GM18502 (cell line): ENCODE results near the gene PDIA3.
"Not testable (repeated sequence)": the region's sequence is repeated elsewhere in the genome, so short reads cannot be mapped to it uniquely, and the experiment has no call there.

Experiments used
- ATAC-seq: cut with Tn5 transposase; IDR thresholded peaks from one replicate; pipeline ENCODE4 v1.9.1; 2021; ENCODE audit warnings: mild to moderate bottlenecking; ENCODE audit not compliant: unreplicated experiment, poor library complexity

The PDIA3 gene

GRCh38 chr15:43746245-43746902 is at the start of gene PDIA3:
Gene PDIA3, plus strand, starts transcription at chr15:43746438. Its CDS starts 102 bp downstream, at chr15:43746540.
- ATAC-seq, result peak; percentile 81

- ATAC-seq, result no peak
Observed at GRCh38 chr15:43702174-43702573, 44.1 kb upstream of the PDIA3 start.

- ATAC-seq, result no peak
Observed at GRCh38 chr15:43702701-43703424, 43.4 kb upstream of the PDIA3 start.

- ATAC-seq, result not testable (repeated sequence)
Observed at GRCh38 chr15:43710431-43711131, 35.7 kb upstream of the PDIA3 start.

- no peak for ATAC-seq
Observed at GRCh38 chr15:43723151-43723550, 23.1 kb upstream of the PDIA3 start.

- not testable (repeated sequence) for ATAC-seq
Observed at GRCh38 chr15:43726306-43726705, 19.9 kb upstream of the PDIA3 start.

- not testable (repeated sequence) for ATAC-seq
Observed at GRCh38 chr15:43728053-43728725, 18.0 kb upstream of the PDIA3 start.

GRCh38 chr15:43735416-43735815 is 10.8 kb upstream of the PDIA3 start:
- peak; percentile 49 for ATAC-seq

- peak; percentile 17 for ATAC-seq
Observed at GRCh38 chr15:43746903-43747309, 668 bp downstream of the PDIA3 start.

GRCh38 chr15:43748376-43748775 is 2.1 kb downstream of the PDIA3 start:
- no peak for ATAC-seq

GRCh38 chr15:43749690-43750345 is 3.6 kb downstream of the PDIA3 start:
- ATAC-seq, result peak; percentile 48

- ATAC-seq, result no peak
Observed at GRCh38 chr15:43751885-43752284, 5.6 kb downstream of the PDIA3 start.

GRCh38 chr15:43762824-43763223 is 16.6 kb downstream of the PDIA3 start:
- no peak for ATAC-seq

- no peak for ATAC-seq
Observed at GRCh38 chr15:43763819-43764446, 17.7 kb downstream of the PDIA3 start.

- no peak for ATAC-seq
Observed at GRCh38 chr15:43769584-43770228, 23.5 kb downstream of the PDIA3 start.

GRCh38 chr15:43771816-43772215 is 25.6 kb downstream of the PDIA3 start:
- no peak for ATAC-seq

GRCh38 chr15:43772624-43773023 is 26.4 kb downstream of the PDIA3 start:
- ATAC-seq, result no peak

- no peak for ATAC-seq
Observed at GRCh38 chr15:43774062-43774461, 27.8 kb downstream of the PDIA3 start.

- ATAC-seq, result no peak
Observed at GRCh38 chr15:43775411-43775965, 29.2 kb downstream of the PDIA3 start.
